GM12892 (cell line): ENCODE measurements around the gene GOLGA5.
A peak's percentile ranks its signal among the peaks of the same experiment; 100 is the strongest.
"Not testable (repeated sequence)": the region's sequence is repeated elsewhere in the genome, so short reads cannot be mapped to it uniquely, and the experiment has no call there.

Source experiments
- DNase-seq: peaks from one replicate; pipeline ENCODE4 v3.0.0; 2011; ENCODE audit not compliant: insufficient read length
- FAIRE-seq: peaks from 2 replicates; lab custom pipeline; 2011; peaks lifted over from hg19 to GRCh38; lab: Jason Lieb, UNC
- POLR2A ChIP-seq: IDR thresholded peaks from 2 replicates; pipeline ENCODE4 v1.6.1; 2011; ENCODE audit warnings: low read depth, low read length, control low read depth
- POLR2AphosphoS5 ChIP-seq: IDR thresholded peaks from 2 replicates; pipeline ENCODE4 v1.6.1; 2011; ENCODE audit warnings: low read depth, low read length, control low read depth
- TAF1 ChIP-seq: IDR thresholded peaks from 2 replicates; pipeline ENCODE4 v1.6.1; 2011; ENCODE audit warnings: low read depth, mild to moderate bottlenecking, control low read depth, low read length, borderline replicate concordance

GOLGA5 gene

DNA sequence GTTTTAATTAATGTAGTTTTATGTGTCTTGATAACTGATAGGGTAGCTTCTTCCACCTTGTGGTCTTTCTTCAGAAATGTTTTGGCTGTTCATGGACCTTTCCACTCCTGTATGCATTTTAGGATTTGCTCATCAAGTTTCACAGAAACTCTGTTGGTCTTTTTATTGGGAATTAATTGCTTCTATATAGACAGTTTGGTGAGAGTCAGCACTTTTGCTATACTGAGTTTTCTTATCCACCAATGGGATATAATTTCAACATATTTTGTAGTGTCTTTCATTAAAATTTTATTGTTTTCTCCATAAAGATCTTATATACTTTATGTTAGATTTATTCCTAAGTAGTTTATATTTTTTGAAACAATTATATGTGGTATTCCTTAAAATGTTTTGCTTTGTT, 7.8 kb downstream of the GOLGA5 start:
- TF ChIP-seq TAF1 (no peak), POLR2A (no peak), POLR2AphosphoS5 (no peak)
- no peak for DNase-seq
- FAIRE-seq, result no peak

DNA sequence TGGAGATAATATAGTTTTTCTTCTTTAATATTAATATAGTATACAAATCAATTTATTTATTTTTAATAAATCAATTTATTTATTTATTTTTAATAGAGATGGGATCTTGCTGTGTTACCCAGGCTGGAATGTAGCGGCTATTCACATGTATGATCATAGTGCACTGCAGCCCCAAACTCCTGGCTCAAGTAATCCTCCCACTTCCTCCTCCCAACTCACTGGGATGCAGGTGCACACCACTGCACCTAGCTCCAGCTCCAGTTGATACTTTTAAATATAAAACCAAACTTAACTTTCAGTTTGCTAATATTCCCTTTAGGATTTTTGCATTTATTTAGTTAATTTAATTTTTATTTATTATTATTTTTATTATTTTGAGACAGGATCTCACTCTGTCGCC, 8.6 kb downstream of the GOLGA5 start:
- TF ChIP-seq TAF1 (no peak), POLR2A (no peak), POLR2AphosphoS5 (no peak)
- DNase-seq (no peak), FAIRE-seq (no peak)

DNA sequence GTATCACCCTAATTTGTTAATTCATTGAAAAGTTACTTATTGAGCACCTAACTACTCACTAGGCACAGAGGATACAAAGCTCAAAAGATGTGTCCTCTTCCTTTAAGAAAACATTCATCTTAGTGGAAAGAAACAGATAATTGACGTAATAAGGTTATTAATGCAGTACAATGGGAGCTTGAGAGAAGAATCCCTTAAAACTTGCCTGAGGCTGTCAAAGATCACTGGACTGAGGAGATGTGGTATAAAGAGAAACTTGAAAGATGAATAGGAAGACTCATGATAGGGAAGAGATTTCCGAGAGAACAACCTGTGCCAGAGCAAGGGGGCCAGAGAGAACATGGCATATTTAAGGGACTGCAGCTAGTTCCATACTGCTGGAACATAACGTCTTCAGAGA, 19.1 kb downstream of the GOLGA5 start:
- no peak for DNase-seq
- TF ChIP-seq TAF1, result no peak
- no peak for TF ChIP-seq POLR2AphosphoS5
- TF ChIP-seq POLR2A, result no peak
- no peak for FAIRE-seq

DNA sequence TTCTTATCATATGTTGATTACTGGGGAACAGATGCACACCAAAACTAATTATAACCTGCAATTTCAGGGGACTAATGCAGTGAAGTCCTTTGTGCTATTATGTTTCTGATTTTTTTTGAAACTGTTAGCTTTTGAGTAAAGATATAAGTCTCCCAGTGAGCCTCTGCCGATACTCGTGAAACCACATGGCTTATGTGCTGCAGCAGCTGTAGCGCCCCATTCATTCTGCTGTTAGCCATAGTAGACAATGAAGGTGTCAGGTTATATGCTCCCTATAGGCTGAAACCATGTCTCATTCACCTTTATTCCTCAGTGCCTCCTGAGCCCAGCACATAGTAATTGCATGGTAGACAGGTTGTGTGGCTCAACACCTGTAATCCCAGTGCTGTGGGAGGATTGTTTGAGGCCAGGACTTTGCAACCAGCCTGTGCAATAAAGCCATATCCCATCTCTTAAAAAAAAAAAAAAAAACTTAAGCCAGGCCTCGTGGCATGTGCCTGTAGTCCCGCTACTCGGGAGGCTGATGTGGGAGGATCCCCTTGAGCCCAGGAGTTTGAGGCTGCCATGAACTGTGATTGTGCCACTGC, 25.0 kb downstream of the GOLGA5 start:
- FAIRE-seq (no peak), DNase-seq (no peak)
- TF ChIP-seq POLR2A (no peak), POLR2AphosphoS5 (no peak), TAF1 (no peak)

DNA sequence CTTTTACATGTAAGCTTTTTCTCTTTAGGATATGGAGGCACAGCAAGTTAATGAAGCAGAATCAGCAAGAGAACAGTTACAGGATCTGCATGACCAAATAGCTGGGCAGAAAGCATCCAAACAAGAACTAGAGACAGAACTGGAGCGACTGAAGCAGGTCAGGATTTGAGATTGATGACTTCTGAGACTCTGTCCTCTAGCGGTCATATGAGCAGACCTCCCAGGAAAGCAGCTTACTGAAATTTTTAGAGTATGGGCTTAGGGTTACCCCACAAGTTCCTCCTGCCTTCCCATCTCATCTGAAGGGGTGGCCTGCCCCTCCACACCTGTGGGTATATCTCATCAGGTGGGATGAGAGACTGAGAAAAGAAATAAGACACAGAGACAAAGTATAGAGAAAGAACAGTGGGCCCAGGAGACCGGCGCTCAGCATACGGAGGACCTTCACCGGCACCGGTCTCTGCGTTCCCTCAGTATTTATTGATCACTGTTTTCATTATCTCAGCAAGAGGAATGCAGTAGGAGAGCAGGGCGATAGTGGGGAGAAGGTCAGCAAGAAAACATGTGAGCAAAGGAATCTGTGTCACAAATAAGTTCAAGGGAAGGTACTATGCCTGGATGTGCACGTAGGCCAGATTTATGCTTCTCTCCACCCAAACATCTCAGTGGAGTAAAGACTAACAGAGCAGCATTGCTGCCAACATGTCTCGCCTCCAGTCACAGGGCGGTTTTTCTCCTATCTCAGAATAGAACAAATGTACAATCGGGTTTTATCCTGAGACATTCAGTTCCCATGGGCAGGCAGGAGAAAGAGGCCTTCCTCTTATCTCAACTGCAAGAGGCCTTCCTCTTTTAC, 25.8 kb downstream of the GOLGA5 start:
- not testable (repeated sequence) for FAIRE-seq, DNase-seq

DNA sequence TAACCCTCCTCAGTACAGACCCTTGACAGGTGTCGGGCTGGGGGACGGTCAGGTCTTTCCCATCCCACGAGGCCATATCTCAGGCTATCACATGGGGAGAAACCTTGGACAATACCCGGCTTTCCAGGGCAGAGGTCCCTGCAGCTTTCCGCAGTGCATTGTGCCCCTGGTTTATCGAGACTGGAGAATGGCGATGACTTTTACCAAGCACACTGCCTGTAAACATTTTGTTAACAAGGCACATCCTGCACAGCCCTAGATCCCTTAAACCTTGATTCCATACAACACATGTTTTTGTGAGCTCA, 26.4 kb downstream of the GOLGA5 start:
- FAIRE-seq, DNase-seq: not testable (repeated sequence)

DNA sequence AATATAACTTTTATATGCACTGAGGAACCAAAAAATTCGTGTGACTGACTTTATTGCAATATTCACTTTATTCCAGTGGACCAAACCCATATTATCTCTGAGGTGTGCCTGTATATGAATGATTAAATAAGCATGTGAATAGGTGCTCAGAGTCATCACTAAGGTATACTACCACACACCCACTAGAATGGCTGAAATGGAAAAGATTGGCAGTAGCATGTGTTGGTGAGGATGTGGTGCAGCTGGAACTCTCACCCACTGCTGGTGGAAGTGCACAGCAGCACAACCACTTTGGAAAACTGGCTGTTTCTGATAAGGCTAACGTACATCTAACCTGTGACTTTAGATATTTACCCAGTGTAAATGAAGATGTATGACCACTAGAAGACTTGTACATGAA, 36.8 kb downstream of the GOLGA5 start:
- TF ChIP-seq TAF1 (no peak), POLR2A (no peak), POLR2AphosphoS5 (no peak)
- FAIRE-seq (no peak), DNase-seq (no peak)

DNA sequence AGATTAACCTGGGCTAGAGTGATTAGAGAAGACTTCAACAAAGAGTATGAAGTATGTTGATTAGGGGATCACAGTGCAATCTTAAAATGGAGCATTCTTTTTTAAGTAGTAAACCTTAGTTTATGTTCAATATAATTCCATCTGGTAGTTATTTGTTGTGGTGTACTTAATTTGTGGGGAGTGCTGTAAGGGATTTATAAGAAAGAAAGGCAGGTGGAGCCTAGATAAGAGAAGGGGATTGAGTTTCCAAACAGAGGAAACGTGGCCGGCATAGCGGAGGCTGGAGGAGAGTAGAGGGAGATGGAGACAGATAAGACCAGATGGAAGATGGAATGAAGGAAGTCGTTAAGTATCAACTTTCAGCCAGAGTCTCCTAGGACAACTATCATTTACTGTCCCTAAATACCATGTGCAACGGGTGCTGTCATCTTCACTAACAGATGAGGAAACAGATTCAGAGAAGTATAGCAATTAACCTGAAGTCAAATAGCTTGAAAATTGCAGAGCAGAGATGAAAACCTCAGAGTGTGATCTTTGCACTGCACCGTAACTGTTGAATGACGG, 38.1 kb downstream of the GOLGA5 start:
- no peak for FAIRE-seq
- no peak for TF ChIP-seq POLR2A
- TF ChIP-seq POLR2AphosphoS5, result no peak
- TF ChIP-seq TAF1, result no peak
- DNase-seq, result no peak

DNA sequence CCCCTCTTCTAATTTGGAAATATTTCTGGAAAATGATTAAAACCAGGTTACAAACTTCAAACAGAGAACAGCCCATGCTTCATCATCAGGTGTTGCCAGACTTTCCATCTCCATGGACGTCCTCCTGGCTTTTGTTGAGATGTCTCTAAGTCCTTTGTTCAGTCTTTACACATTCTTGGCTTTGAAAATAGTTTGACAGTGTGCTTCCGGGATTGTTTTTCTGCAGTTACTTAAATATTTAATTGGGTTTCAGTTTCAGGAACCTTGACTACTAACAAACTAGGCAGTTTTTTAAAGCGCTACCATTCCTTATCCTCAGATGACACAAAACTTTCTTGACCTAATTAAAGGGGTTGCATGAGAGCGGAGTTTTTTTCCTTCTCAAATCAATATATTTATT, 47.8 kb downstream of the GOLGA5 start:
- FAIRE-seq, result no peak
- no peak for DNase-seq
- TF ChIP-seq POLR2A (no peak), TAF1 (no peak), POLR2AphosphoS5 (no peak)

DNA sequence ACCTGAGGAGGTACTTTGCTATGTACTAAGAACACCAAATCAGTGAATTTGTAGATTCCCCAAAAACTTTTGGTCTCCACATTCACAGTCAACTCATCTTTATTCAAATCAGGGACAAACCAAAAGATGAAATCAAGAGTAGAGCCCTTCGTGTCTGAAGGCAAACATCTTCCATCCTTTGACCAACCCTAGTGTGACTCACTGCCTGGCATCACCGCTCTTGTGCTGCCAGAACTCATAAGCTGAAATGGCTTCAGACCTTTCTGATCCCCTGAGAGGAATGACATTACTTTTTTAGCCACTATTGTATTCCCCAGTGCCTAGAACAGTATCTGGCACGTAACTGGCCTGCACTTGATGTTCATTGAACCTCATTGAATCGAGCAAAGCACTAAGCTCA, 50.1 kb downstream of the GOLGA5 start:
- FAIRE-seq (no peak), DNase-seq (no peak)
- TF ChIP-seq TAF1 (no peak), POLR2AphosphoS5 (no peak), POLR2A (no peak)

DNA sequence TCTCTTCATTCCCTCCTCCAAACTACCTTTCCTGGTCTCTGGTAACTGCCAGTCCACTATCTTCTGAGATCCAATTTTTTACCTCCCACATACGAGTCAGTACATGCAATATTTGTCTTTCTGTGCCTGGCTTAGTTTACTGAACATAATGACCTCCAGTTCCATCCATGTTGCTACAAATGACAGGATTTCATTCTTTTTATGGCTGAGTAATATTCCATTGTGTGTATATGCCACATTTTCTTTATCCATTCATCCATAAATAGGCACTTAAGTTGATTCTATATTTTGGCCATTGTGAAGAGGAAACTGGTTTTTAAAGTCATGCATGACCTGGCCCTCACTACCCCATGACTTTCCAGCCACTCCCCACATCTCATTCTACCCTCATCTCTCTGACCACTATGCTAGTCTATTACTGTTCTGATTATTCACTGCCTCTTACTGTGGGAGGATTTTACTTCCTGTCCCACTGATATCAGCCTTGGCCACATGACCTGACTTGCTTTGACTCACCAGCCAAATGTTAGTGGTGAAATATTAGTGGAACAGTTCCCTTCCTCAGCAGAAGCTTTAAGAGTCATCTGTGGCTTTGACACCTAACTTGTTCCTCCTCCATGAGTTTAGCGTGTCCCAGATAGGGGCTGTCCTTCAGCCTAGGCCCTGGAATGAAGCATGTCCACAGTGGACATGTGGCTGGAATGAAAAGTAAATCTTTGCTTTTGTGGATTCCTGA, 52.2 kb downstream of the GOLGA5 start:
- FAIRE-seq, result peak; percentile 83
- no peak for DNase-seq
- TF ChIP-seq POLR2A (no peak), POLR2AphosphoS5 (no peak), TAF1 (no peak)

DNA sequence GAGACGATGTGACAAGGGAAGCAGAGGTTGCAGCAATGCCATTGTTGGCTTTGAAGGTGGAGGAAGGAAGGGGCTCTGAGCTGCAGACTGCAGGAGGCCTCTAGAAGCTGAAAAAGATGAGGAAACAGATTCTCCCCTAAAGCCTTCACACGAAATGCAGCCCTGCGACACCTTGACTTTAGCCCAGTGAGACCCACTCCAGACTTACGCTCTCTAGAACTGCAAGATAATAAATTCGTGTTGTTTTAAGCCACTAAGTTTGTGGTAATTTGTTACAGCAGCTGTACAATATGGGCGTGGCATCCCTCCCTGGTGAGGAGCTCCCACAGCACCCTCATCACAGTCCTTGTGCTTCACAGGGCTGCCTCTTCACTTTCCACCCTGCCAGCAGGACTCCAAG, 53.2 kb downstream of the GOLGA5 start:
- TF ChIP-seq POLR2A (no peak), TAF1 (no peak), POLR2AphosphoS5 (no peak)
- DNase-seq (no peak), FAIRE-seq (no peak)
